Measurements from ENCODE around the gene POU5F1. TPM values are rescaled to one million over a fixed set of nuclear protein-coding genes. Genes with fewer than 3 reads are reported as not detected.
A peak's percentile ranks its signal among the peaks of the same experiment; 100 is the strongest.

POU5F1 gene
- total RNA-seq, 2 donors from 2014 or later, result 4.0 to 12.9 TPM

- H3K27ac ChIP-seq, result no peak overlapping the region
- DNase-seq (ENCODE audit: low spot score), result no peak
- no peak for TF ChIP-seq CTCF (IDR thresholded peaks at IDR 0.05)
These were observed 44.7 kb downstream of the POU5F1 start for GRCh38 chr6:31125586-31126363.

GRCh38 chr6:31125162-31125561 lies 45.3 kb downstream of the POU5F1 start:
- no peaks in the 10 kb centered on the region for H3K9me3 ChIP-seq
- no peak overlapping the region for H3K4me3 ChIP-seq
- no peak for ATAC-seq (ENCODE audit: insufficient number of reproducible peaks, low FRiP score, low read depth)
- no peaks in the 10 kb centered on the region for H3K36me3 ChIP-seq
- H3K27ac ChIP-seq, result no peak overlapping the region
- TF ChIP-seq CTCF (IDR thresholded peaks at IDR 0.05), result no peak
- DNase-seq (ENCODE audit: low spot score), result no peak
- no peaks in the 10 kb centered on the region for H3K27me3 ChIP-seq (replicated peaks; ENCODE audit: insufficient read depth)
- peaks cover 10 to 17% of the 10 kb centered on the region in 2 donors for H3K4me1 ChIP-seq (ENCODE audit: control insufficient read depth in 1 of 2, low read depth in 2 of 2)

More at GRCh38 chr6:31125586-31126363, 44.7 kb downstream of the POU5F1 start:
- no peaks in the 10 kb centered on the region for H3K9me3 ChIP-seq
- no peaks in the 10 kb centered on the region for H3K27me3 ChIP-seq (replicated peaks; ENCODE audit: insufficient read depth)
- ATAC-seq (ENCODE audit: insufficient number of reproducible peaks, low FRiP score, low read depth), result no peak
- no peaks in the 10 kb centered on the region for H3K36me3 ChIP-seq
- no peak overlapping the region for H3K4me3 ChIP-seq
- peaks cover 10 to 17% of the 10 kb centered on the region in 2 donors for H3K4me1 ChIP-seq (ENCODE audit: control insufficient read depth in 1 of 2, low read depth in 2 of 2)

- ATAC-seq (ENCODE audit: insufficient number of reproducible peaks, low FRiP score, low read depth) (peak; percentile 61), DNase-seq (ENCODE audit: low spot score) (no peak)
- Histone ChIP-seq H3K27me3 (replicated peaks; ENCODE audit: insufficient read depth) (no peaks in the 10 kb centered on the region), H3K4me3 (peak overlapping the region; percentile 17), H3K4me1 (ENCODE audit: control insufficient read depth in 1 of 2, low read depth in 2 of 2) (peaks cover 10 to 17% of the 10 kb centered on the region in 2 donors), H3K27ac (peak overlapping the region; percentile 51 to 61), H3K36me3 (no peaks in the 10 kb centered on the region), H3K9me3 (no peaks in the 10 kb centered on the region)
- no peak for TF ChIP-seq CTCF (IDR thresholded peaks at IDR 0.05)
These were observed 47.4 kb downstream of the POU5F1 start for GRCh38 chr6:31122791-31123706.

- peaks cover 10 to 29% of the 10 kb centered on the region in 2 donors for H3K4me1 ChIP-seq (ENCODE audit: control insufficient read depth in 1 of 2, low read depth in 2 of 2)
- ATAC-seq (ENCODE audit: insufficient number of reproducible peaks, low FRiP score, low read depth), result no peak
- H3K27me3 ChIP-seq (replicated peaks; ENCODE audit: insufficient read depth), result no peaks in the 10 kb centered on the region
- no peaks in the 10 kb centered on the region for H3K36me3 ChIP-seq
- H3K9me3 ChIP-seq, result no peaks in the 10 kb centered on the region
- TF ChIP-seq CTCF (IDR thresholded peaks at IDR 0.05), result no peak
- DNase-seq (ENCODE audit: low spot score), result no peak
- H3K4me3 ChIP-seq, result no peak overlapping the region
- no peak overlapping the region for H3K27ac ChIP-seq
These were observed 49.2 kb downstream of the POU5F1 start for GRCh38 chr6:31121131-31121790.

All from thoracic aorta (tissue), 2 donors.